GM12878 (cell line): Measurements from ENCODE around the gene PLB1. TPM values are rescaled to one million over a fixed set of nuclear protein-coding genes. Genes with fewer than 3 reads are reported as not detected.

Experiments used
- ATAC-seq: fragments of 200-7000 bp; cut with Tn5 transposase; 3 replicates; pipeline ENCODE4 v1.9.1; 2020; ENCODE audit warnings: mild to moderate bottlenecking, moderate library complexity
- BruUV-seq: library from RNA; stranded (reverse); fragments of 400-500 nt; replicated peaks from 2 replicates; lab custom pipeline; 2021; lab: Mats Ljungman, UMichigan
- CTCF ChIA-PET: fragments of 300-600 bp; sonication (Branson Sonifier 250); formaldehyde crosslinking; extraction: SDS; loops from one replicate; lab custom pipeline; 2021; ENCODE audit warnings: inconsistent platforms; lab: Yijun Ruan, JAX
- POLR2A ChIA-PET: fragments of 350-600 bp; formaldehyde crosslinking; extraction: SDS; loops from one replicate; lab custom pipeline; 2021; ENCODE audit warnings: inconsistent platforms; lab: Charles Lee
- RAD21 ChIA-PET: fragments of 300-600 bp; sonication (Branson Sonifier 250); formaldehyde crosslinking; loops from one replicate; lab custom pipeline; 2023; ENCODE audit warnings: antibody characterized with exemption; ENCODE audit not compliant: unreplicated experiment; lab: Charles Lee
- SMC1A ChIA-PET: fragments of 300-600 bp; sonication (Branson Sonifier 250); formaldehyde crosslinking; loops from one replicate; lab custom pipeline; 2023; ENCODE audit not compliant: unreplicated experiment, uncharacterized antibody; lab: Charles Lee
- DNase-seq: peaks from one replicate; pipeline ENCODE4 v3.0.0-alpha.2; 2011; ENCODE audit warnings: low read depth, low spot score
- FAIRE-seq: peaks from 3 replicates; lab custom pipeline; 2011; peaks lifted over from hg19 to GRCh38; lab: Jason Lieb, UNC
- H2AFZ ChIP-seq: 2 replicates; pipeline ENCODE4 v1.6.0; 2011; ENCODE audit warnings: low read depth, low read length, control low read depth; ENCODE audit not compliant: control insufficient read depth
- H3K27ac ChIP-seq: 2 replicates; pipeline ENCODE4 v1.5.1; 2011; ENCODE audit warnings: control low read depth; ENCODE audit not compliant: control insufficient read depth, insufficient read depth
- H3K27me3 ChIP-seq, 2 experiments: replicated peaks in 1 of 2; 2 replicates each; pipeline versions ENCODE4 v1.6.0 to v1.6.1; 2011; ENCODE audit warnings: low read length in 1 of 2; ENCODE audit not compliant: control insufficient read depth in 2 of 2, insufficient read depth in 2 of 2
- H3K36me3 ChIP-seq, 2 experiments: 2 replicates each; pipeline ENCODE4 v1.5.1; 2011; ENCODE audit warnings: low read length in 1 of 2; ENCODE audit not compliant: control insufficient read depth in 2 of 2, insufficient read depth in 2 of 2
- H3K4me1 ChIP-seq: 2 replicates; pipeline ENCODE4 v1.6.1; 2011; ENCODE audit warnings: mild to moderate bottlenecking, low read length, moderate library complexity, mixed read lengths; ENCODE audit not compliant: control insufficient read depth, insufficient read depth
- H3K4me2 ChIP-seq: 2 replicates; pipeline ENCODE4 v1.6.0; 2011; ENCODE audit warnings: control low read depth; ENCODE audit not compliant: control insufficient read depth, insufficient read depth
- H3K4me3 ChIP-seq: fragments of 200-600 bp; sonication (generic); 2 replicates; pipeline ENCODE4 v1.5.1; 2016
- H3K79me2 ChIP-seq: 2 replicates; pipeline ENCODE4 v1.6.0; 2011; ENCODE audit warnings: low read length; ENCODE audit not compliant: control insufficient read depth, insufficient read depth
- H3K9ac ChIP-seq: 2 replicates; pipeline ENCODE4 v1.8.0; 2011; ENCODE audit warnings: low read length, control low read depth, mixed read lengths; ENCODE audit not compliant: control insufficient read depth, insufficient read depth
- H3K9me3 ChIP-seq: replicated peaks from 3 replicates; pipeline ENCODE4 v1.5.1; 2011; ENCODE audit warnings: mild to moderate bottlenecking, low read length; ENCODE audit not compliant: control insufficient read depth, insufficient read depth
- H4K20me1 ChIP-seq: 2 replicates; pipeline ENCODE4 v1.6.0; 2011; ENCODE audit not compliant: control insufficient read depth, insufficient read depth
- BRCA1 ChIP-seq: IDR thresholded peaks from 2 replicates; pipeline ENCODE4 v1.6.1; 2011; ENCODE audit warnings: low read depth, low read length, improper control_type of control experiment
- EED ChIP-seq: sonication (generic); IDR thresholded peaks from 2 replicates; pipeline ENCODE4 v1.6.1; 2016; ENCODE audit warnings: antibody characterized with exemption, low read depth
- EZH2 ChIP-seq: IDR thresholded peaks from 2 replicates; pipeline ENCODE4 v1.6.1; 2012; ENCODE audit warnings: low read depth, mild to moderate bottlenecking, control low read depth, inconsistent platforms, low read length, borderline replicate concordance; ENCODE audit not compliant: control insufficient read depth
- GABPA ChIP-seq: IDR thresholded peaks from 2 replicates; pipeline ENCODE4 v1.6.1; 2014; ENCODE audit warnings: antibody characterized with exemption, low read depth, mild to moderate bottlenecking, inconsistent platforms
- HDGF ChIP-seq: fragments of 450-650 bp; IDR thresholded peaks from 2 replicates; pipeline ENCODE4 v1.6.1; 2016; ENCODE audit warnings: antibody characterized with exemption
- HSF1 ChIP-seq: fragments of 150-350 bp; IDR thresholded peaks from 2 replicates; pipeline ENCODE4 v1.6.1; 2014; ENCODE audit warnings: mild to moderate bottlenecking, low read depth, low read length
- IKZF1 ChIP-seq: fragments of 450-650 bp; conservative IDR thresholded peaks from 2 replicates; pipeline ENCODE4 v1.6.1; 2017; ENCODE audit warnings: antibody characterized with exemption, mild to moderate bottlenecking
- IKZF2 ChIP-seq, 2 experiments: fragments of 450-650 bp; IDR thresholded peaks; 2 replicates each; pipeline ENCODE4 v1.6.1; 2017; ENCODE audit warnings: mild to moderate bottlenecking in 2 of 2, moderate library complexity in 2 of 2
- KLF5 ChIP-seq: fragments of 450-650 bp; IDR thresholded peaks from 2 replicates; pipeline ENCODE4 v1.6.1; 2014; ENCODE audit warnings: mild to moderate bottlenecking; ENCODE audit not compliant: partially characterized antibody
- SREBF2 ChIP-seq: IDR thresholded peaks from 2 replicates; pipeline ENCODE4 v1.6.1; 2012; ENCODE audit warnings: mild to moderate bottlenecking, low read length
- STAT3 ChIP-seq: IDR thresholded peaks from 2 replicates; pipeline ENCODE4 v1.6.1; 2011; ENCODE audit warnings: low read depth, low read length, improper control_type of control experiment
- ZBTB33 ChIP-seq: fragments of 450-650 bp; IDR thresholded peaks from 2 replicates; pipeline ENCODE4 v1.6.1; 2017; ENCODE audit warnings: mild to moderate bottlenecking
- ZBTB40 ChIP-seq: fragments of 450-650 bp; IDR thresholded peaks from 2 replicates; pipeline ENCODE4 v1.6.1; 2016; ENCODE audit warnings: mild to moderate bottlenecking, moderate library complexity, borderline replicate concordance
- WGBS: methylation state at CpG from one replicate; pipeline ENCODE4 v1.1.6; 2016; ENCODE audit warnings: low lambda C conversion rate; ENCODE audit not compliant: insufficient replicate concordance, insufficient coverage; ENCODE audit errors: missing lambda C conversion rate; 5-methylcytosine and 5-hydroxymethylcytosine counted together
- in situ Hi-C: fragments of 300-500 bp; cut with MboI; formaldehyde crosslinking; loops from 9 replicates; pipeline ENCODE4 v1.14.3; 2018; ENCODE audit warnings: mixed read lengths
- intact Hi-C: fragments of 100-400 bp; cut with micrococcal nuclease; formaldehyde crosslinking; loops from one replicate; pipeline ENCODE4 v1.14.2; 2022; ENCODE audit not compliant: unreplicated experiment
- polyA plus RNA-seq, 11 experiments: library from polyadenylated mRNA; depleted of rRNA in 4 of 11; unstranded in 6 of 11; stranded (reverse) in 5 of 11; fragments of >200 nt; fragmentation: Nextera tagmentation in 4 of 11; fragmentation: Illumina TruSeq in 1 of 11; extraction: Ambion mirVana in 4 of 11; extraction: Trizol in 1 of 11; gene quantifications; 1 replicate in 1 of 11; 2 replicates in 10 of 11; pipeline versions ENCODE4 v1.2.1 to v1.2.3, GENCODE V29; 2011 to 2016; ENCODE audit warnings: inconsistent platforms in 2 of 11, missing spikeins in 2 of 11, low read depth in 1 of 11
- total RNA-seq, 4 experiments: library from RNA; depleted of rRNA in 3 of 4; stranded (reverse); fragments of >200 nt in 3 of 4; fragmentation: Illumina TruSeq in 1 of 4; extraction: Trizol in 1 of 4; gene quantifications; 2 replicates each; pipeline versions ENCODE4 v1.2.1 to v1.2.3, GENCODE V29; 2013 to 2021
- TF ChIP-seq, protein P1 (sequence below): IDR thresholded peaks from 2 replicates; pipeline ENCODE4 v1.6.1; 2011; ENCODE audit warnings: low read depth, low read length, improper control_type of control experiment, borderline replicate concordance

The PLB1 gene
- total and polyA plus RNA-seq, 10 of the 15 experiments (the other 5 are each of a cell fraction or from before 2014, with no cell fraction given), result 0.03 to 0.49 (median 0.28) TPM

- TF ChIP-seq HSF1, result no peak
- TF ChIP-seq IKZF1, result no peak
- TF ChIP-seq ZBTB40, result no peak
These were observed 8.6 kb upstream of the PLB1 start (continued) for GRCh38 chr2:28487258-28487657.

DNA sequence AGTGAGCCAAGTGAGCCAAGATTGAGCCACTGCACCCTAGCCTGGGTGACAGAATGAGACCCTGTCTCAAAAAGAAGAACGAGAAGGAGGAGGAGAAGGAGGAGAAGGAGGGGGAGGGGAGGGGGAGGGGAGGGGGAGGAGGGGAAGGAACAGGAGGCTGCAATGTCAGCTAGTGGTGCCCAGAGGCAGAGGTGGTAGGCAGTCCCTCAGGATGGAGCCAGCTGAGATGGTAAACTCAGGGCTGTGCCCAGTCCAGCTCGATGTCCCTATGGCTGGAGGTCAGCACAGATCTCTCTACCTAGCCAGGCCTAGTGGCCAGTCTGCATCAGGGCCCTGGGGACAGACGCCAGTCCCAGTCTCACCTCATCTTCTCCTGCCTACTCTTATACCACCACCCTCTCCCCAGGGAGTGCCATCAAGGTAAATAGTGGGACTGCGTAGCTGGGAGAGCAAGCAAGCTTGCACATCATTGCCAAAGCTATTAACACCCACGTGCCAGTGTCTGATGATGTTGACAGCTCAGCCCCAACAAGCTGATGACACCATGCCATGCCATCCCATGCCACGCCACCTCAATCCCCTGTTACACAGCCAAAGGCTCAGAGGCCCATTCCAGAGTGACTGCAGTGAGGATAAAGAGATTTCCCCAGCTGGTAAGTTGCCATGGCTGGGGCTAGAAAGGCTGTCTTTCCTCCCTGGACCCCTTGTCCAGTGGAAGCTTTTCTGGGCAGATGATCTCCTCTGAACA, 7.6 kb upstream of the PLB1 start:
- Histone ChIP-seq H3K27ac (no peak overlapping the region), H3K4me3 (no peak overlapping the region), H3K4me2 (no peak overlapping the region)
- no peak for TF ChIP-seq GABPA
- TF ChIP-seq, protein P1, sequence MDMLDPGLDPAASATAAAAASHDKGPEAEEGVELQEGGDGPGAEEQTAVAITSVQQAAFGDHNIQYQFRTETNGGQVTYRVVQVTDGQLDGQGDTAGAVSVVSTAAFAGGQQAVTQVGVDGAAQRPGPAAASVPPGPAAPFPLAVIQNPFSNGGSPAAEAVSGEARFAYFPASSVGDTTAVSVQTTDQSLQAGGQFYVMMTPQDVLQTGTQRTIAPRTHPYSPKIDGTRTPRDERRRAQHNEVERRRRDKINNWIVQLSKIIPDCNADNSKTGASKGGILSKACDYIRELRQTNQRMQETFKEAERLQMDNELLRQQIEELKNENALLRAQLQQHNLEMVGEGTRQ, result no peak
- no peak for TF ChIP-seq KLF5
- TF ChIP-seq BRCA1, result no peak
- TF ChIP-seq EZH2, result no peak
- no peak for TF ChIP-seq SREBF2
- TF ChIP-seq EED, result no peak
- TF ChIP-seq ZBTB33, result no peak
- no peak for TF ChIP-seq IKZF1
- no peak for TF ChIP-seq HDGF
- no peak for TF ChIP-seq STAT3
- no peak for TF ChIP-seq IKZF2 (IDR thresholded peaks at IDR 0.05)
- TF ChIP-seq, all 136 proteins: peak for 0
- SMC1A ChIA-PET, result no interaction called here
- no peaks in the 10 kb centered on the region for H3K79me2 ChIP-seq
- H3K9me3 ChIP-seq, result no peaks in the 10 kb centered on the region
- DNase-seq, result no peak
- BruUV-seq, result no TSS peak
- intact Hi-C loops, result no loop called here
- no peaks in the 10 kb centered on the region for H4K20me1 ChIP-seq
- H3K9ac ChIP-seq, result no peak overlapping the region
- RAD21 ChIA-PET, result no interaction called here
- FAIRE-seq, result no peak
- no peaks in the 10 kb centered on the region for H3K36me3 ChIP-seq
- 9% methylated on average over 5 of the region's 6 CpGs for WGBS
- POLR2A ChIA-PET, result no interaction called here
- no peak for ATAC-seq
- in situ Hi-C loops, result no loop called here
- CTCF ChIA-PET, result no interaction called here
- no peak overlapping the region for H2AFZ ChIP-seq
- H3K27me3 ChIP-seq, result no peaks in the 10 kb centered on the region
- H3K4me1 ChIP-seq, result peaks cover 6% of the 10 kb centered on the region; the same call in 1 of the 2 replicates
